HL-60 (cell line): Measurements from ENCODE around the gene XCR1.

Experiments
- POLR2AphosphoS5 ChIP-seq: IDR thresholded peaks from 2 replicates; pipeline ENCODE4 v1.6.1; 2012; ENCODE audit warnings: low read depth
- TF ChIP-seq, protein P1 (sequence below): IDR thresholded peaks from one replicate; pipeline ENCODE4 v1.5.1; 2011; ENCODE audit warnings: low read length, control low read depth, inconsistent platforms; ENCODE audit not compliant: insufficient read depth

DNA sequence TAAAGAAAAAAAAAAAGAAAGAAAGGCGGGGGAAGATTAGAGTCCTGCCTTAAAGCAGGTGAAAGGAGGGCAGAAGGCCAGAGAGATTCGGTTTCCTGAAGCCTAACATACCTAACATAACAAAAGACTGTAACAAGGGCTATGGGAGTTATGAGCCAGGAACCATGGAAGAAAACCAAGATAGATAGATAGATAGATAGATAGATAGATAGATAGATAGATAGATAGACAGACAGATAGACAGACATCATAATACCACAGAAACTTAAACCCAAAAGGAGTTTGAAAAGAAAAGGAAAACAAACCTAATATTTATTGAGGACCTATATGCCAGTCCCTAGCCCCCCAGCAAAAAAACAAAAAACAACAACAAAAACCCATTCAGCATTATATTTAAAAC, 29.3 kb downstream of the XCR1 start:
- TF ChIP-seq, protein P1, sequence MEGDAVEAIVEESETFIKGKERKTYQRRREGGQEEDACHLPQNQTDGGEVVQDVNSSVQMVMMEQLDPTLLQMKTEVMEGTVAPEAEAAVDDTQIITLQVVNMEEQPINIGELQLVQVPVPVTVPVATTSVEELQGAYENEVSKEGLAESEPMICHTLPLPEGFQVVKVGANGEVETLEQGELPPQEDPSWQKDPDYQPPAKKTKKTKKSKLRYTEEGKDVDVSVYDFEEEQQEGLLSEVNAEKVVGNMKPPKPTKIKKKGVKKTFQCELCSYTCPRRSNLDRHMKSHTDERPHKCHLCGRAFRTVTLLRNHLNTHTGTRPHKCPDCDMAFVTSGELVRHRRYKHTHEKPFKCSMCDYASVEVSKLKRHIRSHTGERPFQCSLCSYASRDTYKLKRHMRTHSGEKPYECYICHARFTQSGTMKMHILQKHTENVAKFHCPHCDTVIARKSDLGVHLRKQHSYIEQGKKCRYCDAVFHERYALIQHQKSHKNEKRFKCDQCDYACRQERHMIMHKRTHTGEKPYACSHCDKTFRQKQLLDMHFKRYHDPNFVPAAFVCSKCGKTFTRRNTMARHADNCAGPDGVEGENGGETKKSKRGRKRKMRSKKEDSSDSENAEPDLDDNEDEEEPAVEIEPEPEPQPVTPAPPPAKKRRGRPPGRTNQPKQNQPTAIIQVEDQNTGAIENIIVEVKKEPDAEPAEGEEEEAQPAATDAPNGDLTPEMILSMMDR = no peak
- no peak for TF ChIP-seq POLR2AphosphoS5
